ENCODE measurements around the gene CCSER2. TPM values are rescaled to one million over a fixed set of nuclear protein-coding genes. Genes with fewer than 3 reads are reported as not detected.
A peak's percentile ranks its signal among the peaks of the same experiment; 100 is the strongest.

Gene CCSER2
- total RNA-seq, 2 experiments from 2014 or later, result 86.4 to 93.1 TPM

DNA sequence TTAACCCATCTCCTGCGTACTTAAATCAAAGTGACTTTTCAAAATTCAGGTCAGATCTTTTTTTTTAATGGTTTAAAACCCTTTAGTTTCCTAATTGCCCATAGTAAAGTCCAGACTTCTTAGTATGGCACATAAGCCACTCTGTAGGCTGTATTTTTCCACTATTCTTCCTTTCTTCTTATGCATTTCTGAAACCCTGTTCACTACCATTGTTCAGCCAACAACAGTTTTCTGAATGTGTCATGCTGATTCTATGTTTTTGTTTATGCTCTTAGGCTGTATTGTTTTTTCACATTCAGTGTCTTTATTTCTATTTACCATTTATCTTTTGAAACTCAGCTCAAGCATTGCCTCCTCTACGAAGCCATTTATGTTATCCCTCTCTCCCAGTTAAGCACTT is 26.7 kb downstream of the CCSER2 start:
- H3K4me1 Mint-ChIP-seq, result peaks cover 75% of the 10 kb centered on the region
- H3K27ac Mint-ChIP-seq, result no peak overlapping the region
- peaks cover 5% of the 10 kb centered on the region for H3K36me3 Mint-ChIP-seq (ENCODE audit: low read depth)
- no peak overlapping the region for H3K4me3 Mint-ChIP-seq
- CTCF ChIA-PET, result interaction anchor here (0.6 to 1.6 kb wide), 3 partner anchors 13 to 88 kb away, joined by 3 to 4 read pairs (median 4); no protein-coding TSS in a partner anchor
- H3K27me3 Mint-ChIP-seq, result no peaks in the 10 kb centered on the region
- H3K9me3 Mint-ChIP-seq, result no peaks in the 10 kb centered on the region
- no peak for DNase-seq
- POLR2A ChIA-PET, result no interaction called here

DNA sequence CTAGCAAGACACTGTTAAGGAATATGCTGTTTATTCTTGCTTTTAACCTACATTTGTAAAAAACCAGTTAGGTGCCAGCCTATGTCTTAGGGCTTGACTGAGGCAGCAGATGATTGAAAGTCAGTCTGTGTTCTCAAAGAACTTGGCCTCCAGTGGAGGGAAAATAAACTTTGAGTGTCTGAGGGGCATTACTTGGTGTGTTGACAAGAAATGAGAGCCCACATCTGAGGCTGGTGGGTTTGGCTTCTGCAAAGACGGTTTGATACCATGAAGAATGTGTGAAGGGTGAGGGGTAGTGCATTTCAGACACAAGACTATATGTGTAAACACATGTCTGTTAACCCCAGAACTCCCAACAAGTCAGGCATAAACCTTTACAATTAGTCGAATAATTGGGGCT is 28.5 kb downstream of the CCSER2 start:
- Mint-ChIP-seq H3K27me3 (no peaks in the 10 kb centered on the region), H3K27ac (peak overlapping the region; percentile 52), H3K4me3 (no peak overlapping the region), H3K36me3 (ENCODE audit: low read depth) (peaks cover 5% of the 10 kb centered on the region), H3K9me3 (no peaks in the 10 kb centered on the region), H3K4me1 (peaks cover 84% of the 10 kb centered on the region)
- POLR2A ChIA-PET, result no interaction called here
- DNase-seq, result no peak
- CTCF ChIA-PET, result interaction anchor here (0.6 kb wide), 1 partner anchor 97 kb away, joined by 4 read pairs; no protein-coding TSS in a partner anchor

DNA sequence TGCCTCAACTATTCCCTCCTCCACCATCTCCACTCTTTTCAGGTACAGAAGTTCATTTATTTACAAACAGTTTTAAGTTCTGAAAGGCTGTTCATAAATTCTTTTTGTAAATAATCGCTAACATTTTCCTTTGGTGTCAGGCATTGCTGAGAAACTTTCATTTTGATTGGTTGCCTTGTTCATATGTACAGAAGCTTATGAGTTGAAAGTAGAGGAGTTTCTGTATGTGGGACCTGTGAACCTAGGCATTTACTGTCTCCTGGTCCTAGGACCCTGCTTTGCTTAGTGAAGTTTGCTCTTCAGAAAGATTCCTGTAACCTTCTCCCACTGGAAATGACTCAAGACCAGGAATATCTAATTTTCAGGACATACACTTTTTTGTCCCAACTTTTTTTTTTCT is 30.4 kb downstream of the CCSER2 start:
- H3K27me3 Mint-ChIP-seq, result no peaks in the 10 kb centered on the region
- no peak overlapping the region for H3K4me3 Mint-ChIP-seq
- peaks cover 80% of the 10 kb centered on the region for H3K4me1 Mint-ChIP-seq
- H3K9me3 Mint-ChIP-seq, result no peaks in the 10 kb centered on the region
- ChIA-PET CTCF (interaction anchor here (0.6 kb wide), 1 partner anchor 166 kb away, joined by 3 read pairs; no protein-coding TSS in a partner anchor), POLR2A (interaction anchor here (0.7 kb wide), 1 partner anchor 23 kb away, joined by 3 read pairs; no protein-coding TSS in a partner anchor)
- DNase-seq, result no peak
- peaks cover 16% of the 10 kb centered on the region for H3K36me3 Mint-ChIP-seq (ENCODE audit: low read depth)
- H3K27ac Mint-ChIP-seq, result no peak overlapping the region

DNA sequence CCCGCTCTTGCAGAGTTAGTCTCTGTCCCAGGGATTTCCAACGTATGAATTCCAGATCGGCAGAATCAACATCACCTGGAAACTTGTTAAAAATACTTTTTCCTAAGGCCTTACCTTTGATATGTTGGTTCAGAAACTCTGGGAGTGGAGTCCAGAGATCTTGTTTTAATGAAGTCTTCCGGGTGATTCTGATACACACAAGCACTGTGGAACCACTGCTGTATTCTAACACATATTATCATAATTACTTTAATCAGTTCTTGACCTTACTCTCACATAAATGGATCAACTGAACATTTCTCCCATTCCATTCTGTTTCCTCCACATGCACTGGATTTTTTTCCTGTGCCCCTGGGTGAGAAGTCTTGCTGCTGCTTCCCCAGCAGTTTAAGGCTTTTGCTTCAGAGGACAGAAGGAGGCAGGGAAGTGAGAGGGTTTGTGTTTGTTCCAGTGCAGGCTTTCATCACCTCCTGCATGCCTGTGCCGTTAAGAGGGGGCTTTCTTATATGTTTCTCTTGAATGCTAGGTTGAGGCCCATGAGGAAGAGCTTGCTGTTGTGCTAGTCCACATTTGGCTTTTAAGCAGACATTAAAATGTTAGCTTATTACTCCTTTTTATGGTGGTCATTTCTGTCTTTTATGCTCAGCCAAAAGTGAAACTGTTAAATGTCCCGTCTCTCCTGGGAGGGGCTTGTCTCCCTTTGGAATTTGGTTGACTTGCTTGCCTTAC is 32.4 kb downstream of the CCSER2 start:
- H3K4me3 Mint-ChIP-seq, result no peak overlapping the region
- no peaks in the 10 kb centered on the region for H3K27me3 Mint-ChIP-seq
- no peak overlapping the region for H3K27ac Mint-ChIP-seq
- peaks cover 11% of the 10 kb centered on the region for H3K36me3 Mint-ChIP-seq (ENCODE audit: low read depth)
- POLR2A ChIA-PET, result no interaction called here
- no peak for DNase-seq
- peaks cover 62% of the 10 kb centered on the region for H3K4me1 Mint-ChIP-seq
- no peaks in the 10 kb centered on the region for H3K9me3 Mint-ChIP-seq
- CTCF ChIA-PET, result interaction anchor here (2.0 kb wide), 1 partner anchor 16 kb away, joined by 4 read pairs; no protein-coding TSS in a partner anchor

DNA sequence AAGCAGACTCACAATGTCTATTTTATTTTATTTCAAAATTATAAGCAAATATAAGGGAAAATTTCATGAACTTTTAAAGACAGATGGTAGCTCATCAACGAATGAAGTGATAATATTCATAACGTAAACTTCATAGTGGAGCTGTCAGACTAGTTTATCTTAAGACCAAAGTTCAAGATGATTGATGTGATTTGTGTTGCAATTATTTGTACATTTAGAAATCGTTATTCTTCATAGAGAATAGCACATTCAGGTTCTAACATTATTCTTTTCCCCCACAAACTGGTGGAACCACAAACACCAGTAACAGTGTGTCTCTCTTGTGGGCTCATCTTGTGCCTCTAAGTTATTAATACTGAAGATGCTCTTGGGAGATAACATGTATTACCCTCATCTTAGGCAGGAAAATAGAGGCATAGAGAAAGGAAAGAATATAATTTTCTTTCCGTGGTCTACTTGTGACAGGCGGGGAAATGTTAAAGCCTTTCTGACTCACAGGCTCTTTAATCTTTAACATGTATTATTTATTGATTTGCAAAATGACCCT is 37.0 kb downstream of the CCSER2 start:
- Mint-ChIP-seq H3K4me1 (peaks cover 30% of the 10 kb centered on the region), H3K4me3 (no peak overlapping the region)
- POLR2A ChIA-PET, result no interaction called here

DNA sequence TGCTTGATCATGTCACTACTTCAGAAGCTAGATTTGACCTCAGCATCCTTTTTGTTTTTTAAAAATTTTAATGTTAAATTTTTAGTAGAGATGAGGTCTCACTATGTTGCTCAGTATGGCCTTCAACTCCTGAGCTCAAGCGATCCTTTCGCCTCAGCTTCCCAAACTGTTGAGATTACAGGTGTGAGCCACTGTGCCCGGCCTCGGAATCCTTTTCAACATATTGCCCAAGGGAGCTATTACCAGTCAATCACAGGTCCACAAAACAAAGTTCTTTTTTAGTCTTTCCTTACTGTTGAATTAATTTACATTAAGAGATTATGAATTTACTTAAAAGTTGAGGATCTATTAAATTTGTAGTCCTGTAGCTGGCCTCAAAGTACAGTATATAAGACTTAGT is 37.7 kb downstream of the CCSER2 start:
- Mint-ChIP-seq H3K27ac (no peak overlapping the region), H3K4me3 (no peak overlapping the region), H3K36me3 (ENCODE audit: low read depth) (peaks cover 25% of the 10 kb centered on the region), H3K9me3 (no peaks in the 10 kb centered on the region), H3K4me1 (peaks cover 25% of the 10 kb centered on the region), H3K27me3 (no peaks in the 10 kb centered on the region)
- ChIA-PET POLR2A (no interaction called here), CTCF (interaction anchor here (1.2 to 1.4 kb wide), 2 partner anchors 14 to 65 kb away, joined by 3 to 4 read pairs; no protein-coding TSS in a partner anchor)
- no peak for DNase-seq

More for the DNA sequence above, 37.0 kb downstream of the CCSER2 start:
- CTCF ChIA-PET, result interaction anchor here (1.2 to 1.4 kb wide), 2 partner anchors 13 to 65 kb away, joined by 3 to 4 read pairs; no protein-coding TSS in a partner anchor
- Mint-ChIP-seq H3K9me3 (no peaks in the 10 kb centered on the region), H3K27ac (no peak overlapping the region), H3K36me3 (ENCODE audit: low read depth) (peaks cover 22% of the 10 kb centered on the region), H3K27me3 (no peaks in the 10 kb centered on the region)
- DNase-seq, result no peak

DNA sequence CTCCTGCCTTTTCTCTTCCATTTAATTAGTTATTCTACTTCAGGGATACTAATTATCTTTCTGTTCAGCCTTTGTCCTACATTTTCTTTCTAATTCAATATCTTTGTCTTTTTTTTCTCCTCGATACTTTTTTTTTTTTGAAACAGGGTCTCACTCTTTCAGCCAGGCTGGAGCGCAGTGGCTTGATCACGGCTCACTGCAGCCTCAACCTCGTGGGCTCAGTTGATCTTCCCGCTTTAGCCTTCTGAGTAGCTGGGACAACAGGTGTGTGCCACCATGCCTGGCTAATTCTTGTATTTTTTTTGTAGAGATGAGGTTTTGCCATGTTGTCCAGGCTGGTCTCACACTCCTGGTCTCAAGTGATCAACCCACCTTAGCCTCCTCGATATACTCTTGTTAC is 38.9 kb downstream of the CCSER2 start:
- peaks cover 29% of the 10 kb centered on the region for H3K4me1 Mint-ChIP-seq

DNA sequence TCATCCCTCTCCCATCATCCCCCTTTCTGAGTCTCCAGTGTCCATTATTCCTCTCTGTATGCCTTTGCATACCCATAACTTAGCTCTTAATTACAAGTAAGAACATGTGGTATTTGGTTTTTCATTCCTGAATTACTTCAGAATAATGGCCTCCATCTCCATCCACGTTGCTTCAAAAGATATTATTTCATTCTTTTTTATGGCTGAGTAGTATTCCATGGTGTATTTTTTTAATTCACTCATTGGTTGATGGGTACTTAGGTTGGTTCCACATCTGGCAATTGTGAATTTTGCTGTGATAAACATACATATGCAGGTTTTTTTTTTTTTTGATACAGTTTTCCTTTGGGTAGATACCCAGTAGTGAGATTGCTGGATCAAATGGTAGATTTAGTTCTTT is 40.4 kb downstream of the CCSER2 start:
- Mint-ChIP-seq H3K4me3 (no peak overlapping the region), H3K36me3 (ENCODE audit: low read depth) (peaks cover 31% of the 10 kb centered on the region), H3K27me3 (no peaks in the 10 kb centered on the region), H3K9me3 (no peaks in the 10 kb centered on the region), H3K4me1 (peaks cover 23% of the 10 kb centered on the region), H3K27ac (no peak overlapping the region)
- no peak for DNase-seq
- ChIA-PET POLR2A (no interaction called here), CTCF (interaction anchor here (0.6 kb wide), 1 partner anchor 151 kb away, joined by 3 read pairs; no protein-coding TSS in a partner anchor)

More for the DNA sequence above, 38.9 kb downstream of the CCSER2 start:
- Mint-ChIP-seq H3K4me3 (no peak overlapping the region), H3K36me3 (ENCODE audit: low read depth) (peaks cover 34% of the 10 kb centered on the region), H3K27me3 (no peaks in the 10 kb centered on the region), H3K9me3 (no peaks in the 10 kb centered on the region), H3K27ac (no peak overlapping the region)
- DNase-seq, result no peak
- ChIA-PET CTCF (no interaction called here), POLR2A (no interaction called here)

DNA sequence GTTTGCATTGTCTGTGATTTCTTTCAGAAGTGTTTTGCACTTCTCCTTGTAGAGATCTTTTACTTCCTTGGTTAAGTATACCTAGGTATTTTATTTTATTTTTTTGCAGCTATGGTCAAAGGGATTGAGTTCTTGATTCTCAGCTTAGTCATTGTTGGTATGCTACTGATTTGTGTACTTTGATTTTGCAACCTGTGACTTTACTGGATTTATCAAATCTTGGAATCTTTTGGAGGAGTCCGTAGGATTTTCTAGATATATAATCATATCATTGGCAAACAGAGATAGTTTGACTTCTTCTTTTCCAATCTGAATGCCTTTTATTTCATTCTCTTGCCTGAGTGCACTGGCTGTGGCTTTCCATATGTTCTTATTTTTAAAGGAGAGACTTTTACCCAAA is 41.9 kb downstream of the CCSER2 start:
- DNase-seq, result no peak
- no peaks in the 10 kb centered on the region for H3K27me3 Mint-ChIP-seq
- H3K9me3 Mint-ChIP-seq, result no peaks in the 10 kb centered on the region
- ChIA-PET CTCF (interaction anchor here (2.2 kb wide), 1 partner anchor 170 kb away, joined by 6 read pairs; no protein-coding TSS in a partner anchor), POLR2A (no interaction called here)
- no peak overlapping the region for H3K27ac Mint-ChIP-seq
- H3K4me1 Mint-ChIP-seq, result peaks cover 32% of the 10 kb centered on the region
- peaks cover 42% of the 10 kb centered on the region for H3K36me3 Mint-ChIP-seq (ENCODE audit: low read depth)
- no peak overlapping the region for H3K4me3 Mint-ChIP-seq

DNA sequence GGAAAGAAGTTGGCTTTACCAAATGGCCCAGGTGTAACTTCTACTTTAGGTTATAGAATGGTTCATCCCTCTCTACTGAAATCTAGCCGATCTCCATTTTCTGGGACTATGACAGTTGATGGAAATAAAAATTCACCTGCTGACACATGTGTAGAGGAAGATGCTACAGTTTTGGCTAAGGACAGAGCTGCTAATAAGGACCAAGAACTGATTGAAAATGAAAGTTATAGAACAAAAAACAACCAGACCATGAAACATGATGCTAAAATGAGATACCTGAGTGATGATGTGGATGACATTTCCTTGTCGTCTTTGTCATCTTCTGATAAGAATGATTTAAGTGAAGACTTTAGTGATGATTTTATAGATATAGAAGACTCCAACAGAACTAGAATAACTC is 43.6 kb downstream of the CCSER2 start:
- H3K4me3 Mint-ChIP-seq, result no peak overlapping the region
- CTCF ChIA-PET, result interaction anchor here (2.2 kb wide), 1 partner anchor 168 kb away, joined by 6 read pairs; no protein-coding TSS in a partner anchor
- no peaks in the 10 kb centered on the region for H3K9me3 Mint-ChIP-seq
- no peak for DNase-seq
- H3K27me3 Mint-ChIP-seq, result no peaks in the 10 kb centered on the region
- peaks cover 53% of the 10 kb centered on the region for H3K36me3 Mint-ChIP-seq (ENCODE audit: low read depth)
- H3K4me1 Mint-ChIP-seq, result peaks cover 37% of the 10 kb centered on the region
- no peak overlapping the region for H3K27ac Mint-ChIP-seq
- POLR2A ChIA-PET, result no interaction called here

DNA sequence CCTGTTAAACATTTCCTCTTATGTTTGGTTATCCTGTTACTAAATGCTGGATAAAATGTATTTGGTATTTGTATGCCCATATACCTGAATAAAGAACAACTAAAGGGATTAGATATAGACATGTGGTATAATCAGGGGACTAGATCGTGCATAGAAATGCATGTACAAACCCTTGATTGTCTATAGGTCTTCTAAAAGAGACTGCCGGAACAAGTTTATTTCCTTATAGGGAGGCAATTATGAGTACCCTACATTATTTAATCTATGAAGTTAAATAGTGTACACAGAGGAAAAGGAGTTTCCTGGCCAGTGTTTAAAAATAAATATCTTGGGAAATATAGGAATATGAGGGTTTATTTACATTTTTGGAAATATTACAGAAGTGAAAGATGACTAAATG is 44.6 kb downstream of the CCSER2 start:
- no peak overlapping the region for H3K4me3 Mint-ChIP-seq
- no peaks in the 10 kb centered on the region for H3K27me3 Mint-ChIP-seq
- no peaks in the 10 kb centered on the region for H3K9me3 Mint-ChIP-seq
- H3K36me3 Mint-ChIP-seq (ENCODE audit: low read depth), result peaks cover 56% of the 10 kb centered on the region
- CTCF ChIA-PET, result interaction anchor here (0.7 to 1.4 kb wide), 3 partner anchors 9 to 31 kb away, joined by 3 to 4 read pairs (median 3); no protein-coding TSS in a partner anchor
- POLR2A ChIA-PET, result no interaction called here
- peaks cover 37% of the 10 kb centered on the region for H3K4me1 Mint-ChIP-seq
- no peak for DNase-seq
- H3K27ac Mint-ChIP-seq, result no peak overlapping the region

DNA sequence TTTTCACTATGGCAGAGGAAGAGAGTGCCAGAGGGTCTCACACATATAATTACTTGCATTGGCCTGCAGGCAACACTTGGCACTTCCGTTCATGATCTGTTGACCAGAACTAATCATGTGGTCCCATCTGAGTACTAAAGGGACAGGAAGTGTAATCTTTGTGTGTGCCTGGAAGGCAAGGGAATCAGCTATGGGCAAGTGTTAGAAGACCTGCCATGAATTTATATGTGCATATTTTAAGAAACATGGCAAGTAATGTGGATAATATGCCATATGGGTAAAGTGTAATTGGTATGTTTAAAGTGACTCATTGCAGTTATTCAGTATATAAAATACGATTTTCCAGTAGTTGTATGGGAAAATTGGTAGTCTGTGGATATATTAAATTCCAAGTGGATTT is 46.1 kb downstream of the CCSER2 start:
- no peak for DNase-seq
- H3K27ac Mint-ChIP-seq, result no peak overlapping the region
- H3K4me3 Mint-ChIP-seq, result no peak overlapping the region
- ChIA-PET CTCF (interaction anchor here (0.8 to 1.0 kb wide), 2 partner anchors 100 to 107 kb away, joined by 3 read pairs; no protein-coding TSS in a partner anchor), POLR2A (no interaction called here)
- H3K4me1 Mint-ChIP-seq, result peaks cover 37% of the 10 kb centered on the region
- peaks cover 54% of the 10 kb centered on the region for H3K36me3 Mint-ChIP-seq (ENCODE audit: low read depth)
- H3K27me3 Mint-ChIP-seq, result no peaks in the 10 kb centered on the region
- H3K9me3 Mint-ChIP-seq, result no peaks in the 10 kb centered on the region

DNA sequence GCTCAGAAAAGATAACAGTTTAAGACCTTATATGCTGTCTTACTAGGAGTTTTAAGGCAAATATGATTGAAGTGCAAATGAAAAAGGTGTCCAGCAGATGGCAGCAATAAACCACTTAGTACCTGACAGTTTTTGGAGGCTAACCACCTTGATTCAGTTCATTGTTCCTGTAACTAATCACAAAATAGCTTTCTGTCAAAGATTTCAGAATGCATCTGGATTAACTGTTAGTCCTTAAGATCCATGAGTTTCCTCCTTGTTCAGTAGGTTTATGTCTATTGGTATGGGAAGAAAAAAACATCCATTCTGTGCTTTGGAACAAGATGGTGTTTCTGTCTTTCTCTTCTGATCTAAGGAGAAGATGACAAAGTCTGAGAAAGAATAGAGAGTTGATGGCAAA is 46.6 kb downstream of the CCSER2 start:
- Mint-ChIP-seq H3K9me3 (no peaks in the 10 kb centered on the region), H3K4me1 (peaks cover 37% of the 10 kb centered on the region), H3K27ac (no peak overlapping the region), H3K36me3 (ENCODE audit: low read depth) (peaks cover 52% of the 10 kb centered on the region), H3K4me3 (no peak overlapping the region), H3K27me3 (no peaks in the 10 kb centered on the region)
- POLR2A ChIA-PET, result no interaction called here
- DNase-seq, result peak; percentile 66
- CTCF ChIA-PET, result interaction anchor here (1.0 kb wide), 1 partner anchor 107 kb away, joined by 3 read pairs; no protein-coding TSS in a partner anchor
